RWPE2 (cell line): ENCODE data around the gene DTNBP1.

Experiments used
- ATAC-seq: fragments of 200-7000 bp; cut with Tn5 transposase; 3 replicates; pipeline ENCODE4 v1.9.1; 2021; ENCODE audit warnings: low read depth
- DNase-seq: peaks from one replicate; pipeline ENCODE4 v3.0.0-alpha.2; 2020; ENCODE audit warnings: low spot score
- H3K27ac ChIP-seq: fragments of 450-650 bp; 2 replicates; pipeline ENCODE4 v1.5.1; 2017; ENCODE audit warnings: mild to moderate bottlenecking; ENCODE audit not compliant: poor library complexity, severe bottlenecking
- H3K27me3 ChIP-seq: fragments of 250-450 bp; sonication (Bioruptor Pico); 2 replicates; pipeline ENCODE4 v1.5.1; 2021; ENCODE audit warnings: mild to moderate bottlenecking, moderate library complexity; ENCODE audit not compliant: insufficient read depth, poor library complexity, severe bottlenecking
- H3K36me3 ChIP-seq: fragments of 250-450 bp; sonication (Bioruptor Pico); 2 replicates; pipeline ENCODE4 v1.5.1; 2020; ENCODE audit warnings: low read depth, mild to moderate bottlenecking, moderate library complexity
- H3K4me1 ChIP-seq: fragments of 250-450 bp; sonication (Bioruptor Pico); 2 replicates; pipeline ENCODE4 v1.5.1; 2021; ENCODE audit warnings: mild to moderate bottlenecking, moderate library complexity; ENCODE audit not compliant: insufficient read depth, poor library complexity, severe bottlenecking
- H3K4me3 ChIP-seq: fragments of 250-450 bp; sonication (Bioruptor Pico); 2 replicates; pipeline ENCODE4 v1.5.1; 2021; ENCODE audit warnings: mild to moderate bottlenecking, moderate library complexity; ENCODE audit not compliant: severe bottlenecking
- H3K9me3 ChIP-seq: fragments of 250-450 bp; sonication (Bioruptor Pico); 2 replicates; pipeline ENCODE4 v1.5.1; 2021; ENCODE audit warnings: mild to moderate bottlenecking, moderate library complexity; ENCODE audit not compliant: severe bottlenecking
- CTCF ChIP-seq: fragments of 450-650 bp; IDR thresholded peaks from one replicate; pipeline ENCODE4 v1.5.1; 2017; ENCODE audit warnings: mild to moderate bottlenecking, moderate library complexity; ENCODE audit not compliant: poor library complexity, severe bottlenecking

Gene DTNBP1

GRCh38 chr6:15678514-15678913 lies 15.7 kb upstream of the DTNBP1 start:
- Histone ChIP-seq H3K9me3 (no peaks in the 10 kb centered on the region), H3K27ac (no peak overlapping the region), H3K4me3 (no peak overlapping the region), H3K27me3 (peaks cover 5% of the 10 kb centered on the region), H3K36me3 (no peaks in the 10 kb centered on the region), H3K4me1 (no peaks in the 10 kb centered on the region)
- ATAC-seq (no peak), DNase-seq (no peak)
- no peak for TF ChIP-seq CTCF

- H3K27me3 ChIP-seq = peaks cover 9% of the 10 kb centered on the region
- no peak for ATAC-seq
- DNase-seq = no peak
- no peak for TF ChIP-seq CTCF
- no peak overlapping the region for H3K27ac ChIP-seq
- no peaks in the 10 kb centered on the region for H3K36me3 ChIP-seq
- no peaks in the 10 kb centered on the region for H3K9me3 ChIP-seq
- H3K4me1 ChIP-seq = no peaks in the 10 kb centered on the region
- H3K4me3 ChIP-seq = no peak overlapping the region
Measured at GRCh38 chr6:15677822-15678221, 15.0 kb upstream of the DTNBP1 start.

- H3K27me3 ChIP-seq = peaks cover 9% of the 10 kb centered on the region
- DNase-seq (no peak), ATAC-seq (no peak)
- H3K4me1 ChIP-seq = no peaks in the 10 kb centered on the region
- H3K27ac ChIP-seq = no peak overlapping the region
- no peak overlapping the region for H3K4me3 ChIP-seq
- H3K36me3 ChIP-seq = no peaks in the 10 kb centered on the region
- H3K9me3 ChIP-seq = no peaks in the 10 kb centered on the region
- no peak for TF ChIP-seq CTCF
Measured at GRCh38 chr6:15675536-15676220, 12.8 kb upstream of the DTNBP1 start.

- Histone ChIP-seq H3K27me3 (peaks cover 9% of the 10 kb centered on the region), H3K36me3 (no peaks in the 10 kb centered on the region), H3K4me3 (no peak overlapping the region), H3K9me3 (peaks cover 2% of the 10 kb centered on the region), H3K27ac (no peak overlapping the region), H3K4me1 (no peaks in the 10 kb centered on the region)
- no peak for ATAC-seq
- DNase-seq = no peak
- TF ChIP-seq CTCF = no peak
Measured at GRCh38 chr6:15674690-15675386, 12.0 kb upstream of the DTNBP1 start.

DNA sequence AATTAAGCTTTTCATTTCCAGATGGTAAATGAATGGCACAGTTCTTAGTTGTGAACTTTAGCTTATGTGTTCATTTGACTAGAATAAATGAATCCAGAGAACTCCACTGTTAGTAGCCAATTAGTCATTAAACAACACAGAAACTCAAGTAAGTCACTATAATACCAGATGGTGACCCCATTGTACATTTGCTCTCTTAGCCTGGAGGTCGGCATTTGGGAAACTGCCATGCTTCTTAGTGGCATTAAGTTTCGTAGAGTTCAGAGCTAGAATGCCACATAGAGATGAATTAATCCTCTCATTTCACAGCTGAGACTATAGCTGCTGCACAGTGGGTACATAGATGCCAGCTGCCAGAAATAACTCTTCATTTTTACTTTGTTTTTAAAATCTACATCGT lies 10.8 kb upstream of the DTNBP1 start:
- H3K27ac ChIP-seq = no peak overlapping the region
- peaks cover 9% of the 10 kb centered on the region for H3K27me3 ChIP-seq
- no peak for ATAC-seq

More for the DNA sequence above, 10.8 kb upstream of the DTNBP1 start:
- H3K4me1 ChIP-seq = no peaks in the 10 kb centered on the region
- TF ChIP-seq CTCF = no peak
- H3K9me3 ChIP-seq = peaks cover 2% of the 10 kb centered on the region
- H3K36me3 ChIP-seq = no peaks in the 10 kb centered on the region
- DNase-seq = no peak
- H3K4me3 ChIP-seq = no peak overlapping the region
